Measurements from ENCODE around the gene SMAP1.
"Not testable (repeated sequence)": the region's sequence is repeated elsewhere in the genome, so short reads cannot be mapped to it uniquely, and the experiment has no call there.

The SMAP1 gene

GRCh38 chr6:70742462-70742861 lies 74.8 kb downstream of the SMAP1 start:
- DNase-seq: not testable (repeated sequence)

- no peak for DNase-seq
Measured at GRCh38 chr6:70753870-70754380, 86.2 kb downstream of the SMAP1 start.

GRCh38 chr6:70758883-70759282 lies 91.2 kb downstream of the SMAP1 start:
- DNase-seq: no peak

- no peak for DNase-seq
Measured at GRCh38 chr6:70763754-70764510, 96.2 kb downstream of the SMAP1 start.

GRCh38 chr6:70764706-70765105 lies 97.0 kb downstream of the SMAP1 start:
- DNase-seq: no peak

- not testable (repeated sequence) for DNase-seq
Measured at GRCh38 chr6:70771351-70771750, 103.7 kb downstream of the SMAP1 start.

GRCh38 chr6:70779934-70780333 lies 112.3 kb downstream of the SMAP1 start:
- DNase-seq: no peak

- DNase-seq: no peak
Measured at GRCh38 chr6:70790483-70791224, 123.0 kb downstream of the SMAP1 start.

GRCh38 chr6:70797625-70798024 lies 129.9 kb downstream of the SMAP1 start:
- no peak for DNase-seq

- DNase-seq: no peak
Measured at GRCh38 chr6:70806086-70806485, 138.4 kb downstream of the SMAP1 start.

GRCh38 chr6:70811788-70812187 lies 144.1 kb downstream of the SMAP1 start:
- DNase-seq: no peak

- DNase-seq: no peak
Measured at GRCh38 chr6:70813885-70814284, 146.2 kb downstream of the SMAP1 start.

GRCh38 chr6:70819646-70820045 lies 152.0 kb downstream of the SMAP1 start:
- no peak for DNase-seq

GRCh38 chr6:70820778-70821177 lies 153.1 kb downstream of the SMAP1 start:
- DNase-seq: no peak

- DNase-seq: no peak
Measured at GRCh38 chr6:70821751-70822150, 154.1 kb downstream of the SMAP1 start.

GRCh38 chr6:70823651-70824050 lies 156.0 kb downstream of the SMAP1 start:
- no peak for DNase-seq

- no peak for DNase-seq
Measured at GRCh38 chr6:70831427-70831826, 163.7 kb downstream of the SMAP1 start.

GRCh38 chr6:70834520-70834919 lies 166.8 kb downstream of the SMAP1 start:
- DNase-seq: no peak

- DNase-seq: no peak
Measured at GRCh38 chr6:70838907-70839285, 171.2 kb downstream of the SMAP1 start.

GRCh38 chr6:70839286-70840266 lies 171.9 kb downstream of the SMAP1 start:
- no peak for DNase-seq

GRCh38 chr6:70841112-70841511 lies 173.4 kb downstream of the SMAP1 start:
- DNase-seq: no peak

- DNase-seq: no peak
Measured at GRCh38 chr6:70842541-70842940, 174.9 kb downstream of the SMAP1 start.

GRCh38 chr6:70843328-70843918 lies 175.7 kb downstream of the SMAP1 start:
- no peak for DNase-seq

Data from GF-D8 (cell line).